HG03159 (cell line): ENCODE data around the gene PPCDC.

Experiments
- ATAC-seq: cut with Tn5 transposase; IDR thresholded peaks from one replicate; pipeline ENCODE4 v1.9.1; 2021; ENCODE audit warnings: mild to moderate bottlenecking, moderate library complexity; ENCODE audit not compliant: unreplicated experiment

The PPCDC gene, protein sequence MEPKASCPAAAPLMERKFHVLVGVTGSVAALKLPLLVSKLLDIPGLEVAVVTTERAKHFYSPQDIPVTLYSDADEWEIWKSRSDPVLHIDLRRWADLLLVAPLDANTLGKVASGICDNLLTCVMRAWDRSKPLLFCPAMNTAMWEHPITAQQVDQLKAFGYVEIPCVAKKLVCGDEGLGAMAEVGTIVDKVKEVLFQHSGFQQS

DNA sequence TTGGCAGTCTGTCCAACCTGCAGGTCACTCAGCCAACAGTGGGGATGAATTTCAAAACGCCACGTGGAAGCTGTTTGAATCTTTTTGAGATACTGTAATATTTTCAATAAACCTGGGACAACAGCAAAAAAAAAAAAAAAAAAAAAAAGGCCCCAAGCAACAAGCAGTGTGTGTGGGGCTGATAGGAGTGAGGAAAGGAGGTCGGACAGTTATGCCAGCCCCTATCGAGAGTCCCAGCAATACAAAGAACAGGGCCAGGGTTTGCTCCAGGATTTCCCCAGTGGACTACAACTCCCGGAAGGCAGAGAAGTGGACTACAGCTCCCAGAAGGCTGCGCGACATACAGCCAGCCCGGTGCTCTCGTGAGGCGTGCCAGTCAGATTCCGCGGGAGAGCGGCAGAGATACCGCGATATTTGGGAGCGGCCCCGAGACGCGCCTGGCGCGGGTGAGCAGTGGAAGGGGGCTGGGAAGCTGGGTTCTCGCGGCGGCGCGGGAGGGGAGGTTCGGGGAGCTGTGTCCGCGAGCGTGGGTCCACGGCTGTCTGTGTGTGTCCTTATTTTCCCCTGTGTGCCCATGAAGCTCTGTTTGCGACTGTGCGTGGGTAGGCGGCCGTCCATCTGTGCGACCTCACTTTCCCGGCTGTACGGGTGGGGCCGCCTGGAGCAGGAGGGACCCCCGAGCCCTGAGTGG, at the start of gene PPCDC:
TSS of gene PPCDC (plus strand) at position 410 of the 691 bp plus-strand sequence. CDS start 4,729 bp downstream, outside the sequence.
- ATAC-seq, result peak; percentile 93

DNA sequence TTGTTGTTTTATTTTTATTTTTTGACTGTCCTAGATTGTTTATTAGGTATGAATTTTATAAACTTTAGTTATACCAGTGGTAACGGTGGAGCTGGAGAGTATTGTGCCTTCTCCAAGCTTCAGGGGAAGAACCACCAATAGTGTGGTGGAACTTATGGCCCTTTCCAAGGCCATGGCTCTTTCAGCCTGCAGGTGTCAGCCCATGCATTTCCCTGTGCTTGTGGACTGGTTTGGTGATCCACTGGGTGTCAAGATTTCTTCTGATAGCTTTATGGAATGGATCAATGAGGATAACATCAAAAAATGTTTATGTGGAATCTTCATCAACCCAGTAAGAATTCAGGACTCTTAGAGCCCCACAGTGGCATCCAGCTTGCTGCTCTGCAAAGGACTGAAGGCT, 47.2 kb upstream of the PPCDC start:
- ATAC-seq, result no peak

DNA sequence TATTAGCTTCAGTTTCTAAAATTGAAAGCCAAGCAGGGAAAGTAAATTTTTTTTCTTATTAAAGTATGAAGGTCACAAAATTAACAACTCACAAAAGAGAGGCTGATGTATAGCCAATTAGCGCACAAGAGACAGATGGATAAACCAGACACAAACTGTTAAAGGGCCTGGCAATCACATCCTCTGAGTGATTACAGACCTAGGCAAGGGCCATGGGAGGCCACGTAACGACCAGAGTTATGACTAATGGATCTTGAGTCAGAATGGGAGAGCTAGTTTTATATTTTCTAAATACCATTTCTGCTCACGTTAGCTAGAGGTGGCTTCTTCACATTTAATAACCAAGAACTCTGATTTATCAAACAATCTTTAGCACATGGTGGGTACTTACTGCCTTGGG, 45.8 kb upstream of the PPCDC start:
- no peak for ATAC-seq

DNA sequence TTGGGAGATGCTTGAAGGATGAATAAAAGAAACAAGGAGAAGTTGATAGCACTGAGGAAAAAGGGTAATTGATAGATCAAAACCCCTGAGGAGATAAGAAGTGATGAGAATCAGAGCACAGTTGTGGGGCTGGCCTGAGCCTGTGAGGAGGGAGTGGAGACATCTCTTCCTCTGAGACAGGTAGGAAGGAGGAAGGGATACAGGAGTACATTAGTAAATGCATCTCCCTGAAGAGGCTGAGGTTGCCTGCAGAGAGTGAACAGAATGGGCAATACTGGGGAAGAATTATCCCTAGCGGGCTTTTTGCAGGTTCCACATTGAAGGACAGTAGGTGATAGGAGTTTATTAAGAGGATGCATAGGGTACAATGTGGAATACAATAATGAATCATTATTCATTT, 45.3 kb upstream of the PPCDC start:
- ATAC-seq, result no peak

DNA sequence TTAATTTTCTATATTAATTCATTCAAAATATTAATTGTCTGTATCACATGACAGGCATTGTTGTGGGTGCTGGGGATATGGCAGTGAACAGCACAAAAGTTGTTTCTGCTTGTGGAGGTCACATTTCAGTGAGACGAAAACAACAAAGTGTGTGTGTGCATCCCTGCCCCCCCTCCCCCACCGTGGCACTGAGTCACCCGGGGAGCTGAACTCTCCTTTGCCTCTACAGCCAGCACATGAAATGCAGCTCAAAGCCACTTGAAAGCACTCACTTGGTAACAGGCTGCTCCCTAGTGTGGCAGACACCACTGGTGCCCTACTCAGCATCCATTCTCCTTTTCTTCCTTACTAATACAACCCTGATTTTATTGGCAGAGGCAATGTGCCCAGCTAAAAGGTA, 44.9 kb upstream of the PPCDC start:
- no peak for ATAC-seq

DNA sequence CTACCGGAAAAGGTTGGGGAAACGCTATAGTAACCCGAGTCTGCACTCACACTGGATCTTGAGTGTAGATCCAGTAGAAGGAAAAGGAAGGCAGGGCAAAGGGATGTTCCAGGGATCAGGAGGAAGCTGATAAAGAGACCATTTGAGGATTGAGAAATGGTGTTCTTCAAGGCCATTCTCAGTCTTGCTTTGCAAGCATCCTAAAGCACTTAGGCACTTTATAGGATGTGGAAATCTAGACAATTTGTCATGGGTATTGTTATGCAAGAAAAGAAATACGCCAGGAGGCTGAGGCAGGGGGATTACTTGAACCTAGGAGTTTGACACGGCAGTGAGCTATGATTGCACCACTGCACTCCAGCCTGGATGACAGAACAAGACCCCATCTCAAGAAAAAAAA, 41.2 kb upstream of the PPCDC start:
- ATAC-seq, result no peak

DNA sequence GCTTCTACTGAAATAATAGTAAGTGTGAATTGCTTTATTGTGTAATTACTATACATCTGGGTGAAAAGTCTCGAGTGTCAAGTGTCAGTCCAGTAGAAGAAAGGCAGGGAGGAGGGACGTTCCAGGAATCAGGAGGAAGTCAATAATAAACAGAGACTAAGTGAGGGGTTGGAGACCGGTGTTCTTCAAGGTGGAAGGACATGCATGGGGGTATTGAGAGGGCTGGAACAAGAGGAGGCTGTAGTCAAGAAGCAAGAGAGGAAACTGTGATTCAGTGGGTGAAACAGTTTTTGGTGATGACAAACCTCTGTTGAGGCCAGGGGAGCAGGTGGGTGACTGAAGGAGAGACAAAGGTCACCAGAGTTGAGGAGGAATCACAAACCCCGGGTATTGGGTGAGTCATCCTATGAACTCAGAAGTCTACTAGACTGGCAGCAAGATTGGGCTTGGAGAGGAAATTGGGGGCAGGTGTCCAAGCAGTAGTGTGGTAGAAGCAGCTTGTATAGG, 39.6 kb upstream of the PPCDC start:
- no peak for ATAC-seq

DNA sequence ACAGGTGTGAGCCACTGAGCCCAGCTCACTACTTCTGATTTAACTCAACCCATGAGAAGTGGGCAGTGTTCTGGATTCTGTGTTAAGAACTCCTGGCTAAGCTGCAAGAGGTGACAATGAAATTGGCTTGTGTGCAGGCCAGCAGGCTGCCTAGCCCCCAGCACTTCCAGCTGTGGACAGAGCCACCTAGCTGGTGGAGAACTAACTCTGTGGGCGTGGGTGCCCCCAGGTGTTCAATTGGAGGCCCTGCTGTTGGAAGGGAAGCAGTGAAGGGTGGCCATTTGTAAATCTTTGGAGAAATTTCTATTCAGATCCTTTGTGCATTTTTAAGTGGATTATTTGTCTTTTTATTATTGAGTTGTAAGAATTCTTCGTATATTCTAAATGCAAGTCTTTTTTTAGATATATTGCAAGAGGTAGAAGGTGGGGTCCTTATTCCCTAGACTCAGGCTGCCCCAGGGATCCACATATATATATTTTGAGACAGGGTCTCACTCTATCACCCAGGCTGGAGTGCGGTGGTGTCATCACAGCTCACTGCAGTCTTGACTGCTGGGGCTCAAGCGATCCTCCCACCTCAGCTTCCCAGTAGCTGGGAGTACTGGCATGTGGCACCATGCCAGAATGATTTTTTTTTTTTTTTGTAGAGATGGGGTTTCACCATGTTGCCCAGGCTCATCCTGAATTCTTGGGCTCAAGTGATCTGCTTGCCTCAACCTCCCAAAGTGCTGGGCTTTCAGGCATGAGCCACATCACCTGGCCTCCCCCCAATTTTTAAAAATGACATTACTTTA, 35.2 kb upstream of the PPCDC start:
- ATAC-seq, result no peak

DNA sequence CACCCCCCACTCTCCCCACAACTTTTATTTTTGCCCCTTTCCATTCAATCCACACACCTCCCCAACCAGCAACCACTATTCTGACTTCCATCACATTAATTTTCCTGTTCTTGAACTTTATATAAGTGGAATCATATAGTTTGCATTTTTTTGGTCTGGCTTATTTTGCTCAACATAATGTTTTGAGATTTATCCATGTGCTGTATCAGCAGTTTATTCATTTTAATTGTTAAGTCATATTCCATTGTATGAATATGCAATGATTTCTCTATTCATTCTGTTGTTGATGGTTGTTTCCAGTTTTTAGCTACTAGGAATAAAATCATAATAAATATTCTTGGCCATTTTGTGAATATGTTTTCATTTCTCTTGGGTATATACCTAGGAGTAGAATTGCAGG, 33.9 kb upstream of the PPCDC start:
- ATAC-seq, result no peak

DNA sequence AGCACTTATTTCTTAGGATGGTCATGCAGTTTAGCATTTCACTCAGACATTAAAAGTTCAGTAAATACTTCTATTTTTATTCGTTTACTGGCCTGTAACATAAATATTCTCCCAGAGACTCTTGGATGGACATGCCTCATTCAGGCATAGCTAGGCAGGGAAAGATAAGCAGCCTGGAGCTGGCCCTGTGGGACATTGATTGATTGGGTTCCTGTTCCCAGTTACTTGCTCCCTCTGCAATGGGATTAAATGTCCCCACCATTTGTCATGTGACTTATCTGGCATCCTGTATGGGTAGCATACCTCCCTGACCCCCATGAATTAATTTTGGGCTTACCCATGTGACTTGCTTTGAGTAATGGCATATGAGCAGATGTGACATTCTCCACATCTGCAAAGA, 30.8 kb upstream of the PPCDC start:
- ATAC-seq, result no peak

DNA sequence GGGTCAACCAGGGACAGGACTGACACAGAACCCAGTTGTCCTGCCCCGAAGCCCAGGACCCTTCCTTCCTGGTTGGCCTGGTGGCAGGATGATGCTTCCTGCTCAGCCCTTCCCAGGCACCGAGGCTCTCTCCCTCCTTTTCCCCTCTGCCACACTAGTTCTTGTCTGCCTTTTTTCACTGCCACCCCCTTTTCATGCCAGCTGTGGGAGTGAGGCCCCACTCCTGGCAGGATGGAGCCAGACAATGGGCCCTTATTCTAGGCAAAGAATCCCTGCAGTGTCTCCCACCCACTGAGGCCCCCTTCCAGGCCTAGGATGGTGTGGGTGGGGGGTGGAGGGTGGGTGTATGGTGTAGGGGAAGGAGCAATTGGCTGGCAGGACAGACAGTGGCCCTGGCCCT, 29.2 kb upstream of the PPCDC start:
- no peak for ATAC-seq

DNA sequence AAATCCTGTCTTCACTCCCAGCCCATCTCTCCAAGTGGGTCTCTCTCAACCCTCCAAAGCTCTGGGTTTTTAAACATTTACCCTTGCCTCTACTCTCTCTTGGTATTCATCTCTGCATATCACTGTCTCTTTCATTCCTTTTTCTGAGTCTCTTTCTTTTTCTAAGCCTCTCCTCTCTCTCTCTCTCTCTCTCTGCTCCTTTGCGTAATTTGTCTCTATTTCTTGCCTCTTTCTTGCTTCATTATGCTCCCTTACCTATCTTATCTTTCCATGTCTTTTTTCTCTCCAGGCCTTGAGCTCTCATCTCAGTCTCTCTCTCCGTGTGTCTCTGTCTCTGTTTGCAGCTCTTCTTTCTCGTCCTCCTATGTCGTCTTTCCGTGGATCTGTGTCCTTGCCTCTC, 28.7 kb upstream of the PPCDC start:
- no peak for ATAC-seq

DNA sequence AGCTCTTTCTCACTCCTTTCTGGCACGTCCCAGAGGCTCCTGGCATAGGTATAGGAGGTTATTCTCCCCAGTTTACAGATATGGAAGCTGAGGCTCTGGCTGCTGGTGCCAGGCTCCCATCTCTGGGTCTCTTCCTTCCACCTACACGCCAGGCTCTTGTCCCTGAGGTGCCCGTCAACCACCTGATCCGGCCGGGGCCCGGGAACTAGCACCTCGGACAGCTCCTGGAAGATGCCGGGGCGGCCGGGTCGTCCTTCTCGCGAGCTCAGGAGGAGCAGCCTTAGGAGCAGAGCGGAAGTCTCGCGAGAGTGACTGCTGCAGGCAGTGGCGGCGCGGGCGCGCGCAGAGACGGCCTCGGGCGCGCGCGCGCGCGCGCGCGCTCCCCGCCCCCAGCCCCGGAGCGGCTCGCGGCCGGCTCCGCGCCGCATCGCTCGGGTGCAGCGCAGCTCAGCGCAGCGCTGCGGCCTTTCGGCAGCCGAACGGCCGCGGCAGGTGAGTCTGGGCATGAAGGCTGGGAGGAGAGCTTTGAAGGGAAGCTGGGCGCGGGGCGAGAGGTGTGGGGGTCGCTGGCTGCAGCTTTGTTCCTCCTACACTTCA, 28.1 kb upstream of the PPCDC start, which contains the start of gene SCAMP5:
TSS of gene SCAMP5 (plus strand) at position 382 of the 597 bp plus-strand sequence. CDS start 16,277 bp downstream, outside the sequence.
- ATAC-seq, result peak; percentile 74

DNA sequence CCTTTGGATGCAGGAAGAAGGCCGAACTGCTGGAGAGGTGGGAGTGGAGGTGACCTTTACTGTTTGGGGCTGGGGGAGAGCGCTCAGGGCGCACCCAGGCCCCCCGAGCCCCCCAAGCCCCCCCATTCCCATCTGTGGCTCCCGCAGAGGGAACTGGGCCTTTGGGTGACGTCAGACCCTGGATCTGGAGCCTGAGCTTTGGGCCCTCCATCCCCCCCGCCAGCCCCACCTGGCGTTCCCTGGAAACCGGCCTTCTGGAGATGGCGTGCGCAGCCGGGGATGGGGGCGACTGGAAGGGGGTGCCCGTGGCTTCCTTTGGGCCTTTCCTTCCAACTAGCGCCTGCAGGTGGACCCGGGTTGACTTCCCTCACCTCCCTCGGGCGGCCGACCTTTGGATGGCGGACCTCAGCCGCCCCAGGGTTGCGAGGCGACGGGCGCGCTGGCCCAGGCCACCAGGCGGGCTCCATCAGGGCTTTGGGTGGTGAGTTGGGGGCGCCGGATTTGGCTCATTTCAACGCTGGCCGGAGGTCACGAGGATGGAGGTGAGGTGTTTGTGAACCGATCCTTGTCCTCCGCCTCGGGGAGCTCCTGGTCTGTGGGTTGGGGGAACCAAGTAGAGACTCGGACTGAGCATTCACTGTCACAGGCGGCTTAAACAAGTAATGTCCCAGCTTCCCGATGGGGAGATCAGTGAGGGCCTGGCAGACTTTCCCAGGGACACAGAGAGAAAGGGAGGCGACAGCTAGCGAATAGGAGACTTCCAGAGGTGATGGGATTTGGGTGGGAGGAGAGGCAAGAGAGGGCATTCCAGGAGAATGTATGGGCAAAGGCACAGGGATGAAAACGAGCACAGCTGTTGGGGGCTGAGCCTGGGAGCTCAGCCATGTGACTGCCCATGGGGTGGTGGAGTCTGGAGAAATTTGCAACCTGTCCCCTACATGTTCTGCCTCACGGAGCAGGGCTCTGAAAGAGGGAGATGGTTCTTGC, 27.3 kb upstream of the PPCDC start:
- ATAC-seq, result no peak

DNA sequence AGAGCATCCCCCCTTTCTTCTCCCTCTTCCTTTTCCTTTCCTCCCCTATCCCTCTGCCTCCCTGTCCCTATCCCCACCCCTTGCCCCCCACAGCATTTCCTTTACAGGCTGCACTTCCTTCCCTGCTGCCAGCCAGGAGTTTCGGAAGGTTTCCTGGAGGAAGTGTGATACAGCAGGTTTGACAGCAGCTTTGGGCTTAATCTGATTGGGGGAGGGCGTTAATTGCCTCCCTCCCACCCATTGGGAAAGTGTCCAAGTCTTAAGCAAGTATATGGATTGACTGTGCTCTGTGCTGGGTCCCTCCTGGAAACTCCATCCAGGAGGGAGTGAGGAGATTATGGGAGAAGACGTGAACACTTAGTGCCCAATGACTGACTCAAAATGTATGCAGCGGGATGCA, 26.2 kb upstream of the PPCDC start:
- no peak for ATAC-seq

DNA sequence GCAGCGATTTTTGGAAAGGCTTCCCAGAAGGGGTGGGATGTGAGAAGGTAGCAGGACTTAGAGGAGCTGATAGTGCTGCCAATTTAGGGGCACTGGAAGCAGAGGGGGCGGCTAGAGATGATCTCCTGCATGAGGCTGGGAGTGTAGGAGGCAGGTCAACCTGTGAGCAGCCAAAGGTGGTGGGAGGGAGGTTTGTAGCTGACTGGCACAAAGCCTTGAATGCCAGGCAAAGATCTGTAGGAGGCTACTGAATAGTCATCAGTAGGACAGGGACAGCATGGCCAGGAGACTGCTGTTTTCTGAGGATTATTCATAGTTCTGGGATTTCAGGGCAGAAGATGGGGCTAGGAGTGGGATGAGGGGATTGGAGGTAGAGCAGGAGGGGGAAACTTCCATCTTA, 25.8 kb upstream of the PPCDC start:
- no peak for ATAC-seq

DNA sequence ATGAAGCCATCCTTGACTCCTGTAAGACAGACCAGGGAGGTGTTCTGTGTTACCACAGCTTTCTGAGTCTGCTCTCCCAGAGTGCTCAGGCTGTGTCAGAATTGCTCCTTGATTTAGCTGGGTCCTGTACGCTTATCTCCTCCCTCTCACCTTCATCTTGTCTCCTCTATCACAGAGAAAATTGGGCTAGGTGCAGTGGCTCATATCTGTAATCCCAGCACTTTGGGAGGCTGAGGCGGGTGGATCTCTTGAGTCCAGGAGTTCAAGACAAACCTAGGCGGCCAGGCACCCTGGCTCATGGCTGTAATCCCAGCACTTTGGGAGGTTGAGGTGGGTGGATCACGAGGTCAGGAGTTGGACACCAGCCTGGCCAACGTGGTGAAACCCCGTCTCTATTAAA, 22.1 kb upstream of the PPCDC start:
- no peak for ATAC-seq

DNA sequence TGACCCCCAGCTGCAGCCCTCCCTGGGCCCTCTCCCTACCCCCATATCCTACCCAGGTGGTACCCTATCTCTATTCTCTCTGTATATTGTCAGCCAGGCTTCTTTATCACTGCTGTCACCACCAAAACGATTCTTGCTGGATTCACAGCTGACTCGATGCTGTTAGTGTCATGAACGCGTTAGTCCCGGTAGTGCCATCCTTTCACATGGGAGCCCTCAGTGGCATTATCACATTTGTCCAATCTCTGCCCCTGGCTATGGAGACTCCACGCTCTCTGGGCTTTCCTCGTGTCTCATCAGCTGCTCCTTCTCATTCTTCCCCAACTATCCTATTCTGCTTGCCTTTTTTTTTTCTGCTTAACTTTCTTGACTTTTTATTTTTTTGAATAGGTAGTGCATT, 21.0 kb upstream of the PPCDC start:
- no peak for ATAC-seq

DNA sequence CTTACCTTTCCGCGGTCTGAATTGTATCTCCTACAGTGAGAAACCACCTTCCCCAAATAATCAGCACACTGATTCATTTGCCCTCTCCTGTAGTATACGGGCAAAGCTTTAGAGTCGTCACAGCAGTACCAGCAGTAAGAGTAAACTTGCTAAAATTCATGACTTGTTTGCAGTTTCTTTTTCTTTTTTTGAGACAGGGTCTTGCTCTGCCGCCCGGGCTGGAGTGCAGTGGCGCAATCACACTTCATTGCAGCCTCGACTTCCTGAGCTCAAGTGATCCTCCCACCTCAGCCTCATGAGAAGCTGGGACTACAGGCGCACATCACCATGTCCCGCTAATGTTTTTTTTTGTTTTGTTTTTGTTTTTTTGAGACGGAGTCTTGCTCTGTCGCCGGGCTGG, 16.2 kb upstream of the PPCDC start:
- ATAC-seq, result no peak

DNA sequence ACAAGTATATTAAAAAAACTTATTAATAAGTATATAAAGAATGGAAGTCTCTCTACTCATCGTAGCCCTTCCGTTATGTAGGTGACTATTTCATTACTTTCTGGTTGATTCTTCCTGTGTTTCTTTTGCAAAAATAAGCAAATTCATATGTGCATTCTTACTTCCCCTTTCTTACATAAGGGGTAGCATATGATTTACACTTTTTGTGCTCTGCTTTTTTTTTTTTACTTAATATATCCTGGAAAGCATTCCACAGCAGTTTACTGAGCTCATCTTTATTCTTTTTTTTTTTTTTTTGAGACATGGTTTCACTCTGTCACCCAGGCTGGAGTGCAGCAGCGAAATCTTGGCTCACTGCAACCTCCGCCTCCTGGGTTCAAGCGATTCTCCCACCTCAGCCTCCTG, 15.2 kb upstream of the PPCDC start:
- ATAC-seq, result no peak
